GM23338 (cell line): ENCODE measurements around the gene SAAL1. TPM values are rescaled to one million over a fixed set of nuclear protein-coding genes. Genes with fewer than 3 reads are reported as not detected.
A peak's percentile ranks its signal among the peaks of the same experiment; 100 is the strongest.

Source experiments
- ATAC-seq: fragments of 200-7000 bp; cut with Tn5 transposase; 3 replicates; pipeline ENCODE4 v1.9.1; 2020
- DNase-seq: peaks from one replicate; pipeline ENCODE4 v3.0.0-alpha.2; 2015; ENCODE audit warnings: low spot score
- H2AFZ ChIP-seq: fragments of 200-600 bp; sonication (generic); 2 replicates; pipeline ENCODE4 v1.8.0; 2016; ENCODE audit warnings: antibody characterized with exemption, mild to moderate bottlenecking, moderate library complexity
- H3F3A ChIP-seq: fragments of 200-600 bp; sonication (generic); replicated peaks from 2 replicates; pipeline ENCODE4 v1.8.0; 2017; ENCODE audit warnings: antibody characterized with exemption, mixed run types, low read depth
- H3K27ac ChIP-seq: fragments of 200-600 bp; sonication (generic); 2 replicates; pipeline ENCODE4 v1.6.1; 2016; ENCODE audit warnings: low read depth
- H3K27me3 ChIP-seq: fragments of 200-600 bp; sonication (generic); 2 replicates; pipeline ENCODE4 v1.8.0; 2016; ENCODE audit warnings: mild to moderate bottlenecking, mixed run types, moderate library complexity; ENCODE audit not compliant: insufficient read depth
- H3K36me3 ChIP-seq: fragments of 200-600 bp; sonication (generic); 2 replicates; pipeline ENCODE4 v1.8.0; 2016; ENCODE audit warnings: mild to moderate bottlenecking; ENCODE audit not compliant: insufficient read depth
- H3K4me1 ChIP-seq: fragments of 200-600 bp; sonication (generic); 2 replicates; pipeline ENCODE4 v1.8.0; 2016; ENCODE audit warnings: mild to moderate bottlenecking, moderate library complexity; ENCODE audit not compliant: insufficient read depth
- H3K4me2 ChIP-seq: fragments of 200-600 bp; sonication (generic); 2 replicates; pipeline ENCODE4 v1.7.1; 2017; ENCODE audit warnings: mixed run types
- H3K4me3 ChIP-seq: fragments of 200-600 bp; sonication (generic); 2 replicates; pipeline ENCODE4 v1.6.1; 2016; ENCODE audit warnings: mixed run types
- H3K79me2 ChIP-seq: fragments of 200-600 bp; sonication (generic); replicated peaks from 2 replicates; pipeline ENCODE4 v1.8.0; 2017; ENCODE audit warnings: mild to moderate bottlenecking; ENCODE audit not compliant: insufficient read depth
- H3K9me2 ChIP-seq: fragments of 200-600 bp; sonication (generic); 2 replicates; pipeline ENCODE4 v1.8.0; 2017; ENCODE audit not compliant: insufficient read depth
- H4K20me1 ChIP-seq: fragments of 200-600 bp; sonication (generic); replicated peaks from 2 replicates; pipeline ENCODE4 v1.8.0; 2017; ENCODE audit warnings: mild to moderate bottlenecking; ENCODE audit not compliant: insufficient read depth
- H3K27ac Mint-ChIP-seq: 2 replicates; pipeline ENCODE4 v1.8.0; 2020; ENCODE audit warnings: inconsistent platforms, mild to moderate bottlenecking, moderate library complexity, mixed read lengths
- H3K27me3 Mint-ChIP-seq: 3 replicates; pipeline ENCODE4 v1.8.0; 2022; ENCODE audit warnings: low read depth, mild to moderate bottlenecking, moderate library complexity, mixed read lengths, inconsistent platforms; ENCODE audit not compliant: insufficient read depth, poor library complexity
- H3K36me3 Mint-ChIP-seq: 3 replicates; pipeline ENCODE4 v1.8.0; 2021; ENCODE audit warnings: low read depth, mild to moderate bottlenecking, inconsistent platforms, moderate library complexity, mixed read lengths
- H3K4me1 Mint-ChIP-seq: 3 replicates; pipeline ENCODE4 v1.8.0; 2020; ENCODE audit warnings: mild to moderate bottlenecking, inconsistent platforms, mixed read lengths
- H3K4me3 Mint-ChIP-seq: 3 replicates; pipeline ENCODE4 v1.8.0; 2021; ENCODE audit warnings: moderate library complexity, mild to moderate bottlenecking, inconsistent platforms, mixed read lengths
- H3K9me3 Mint-ChIP-seq: 3 replicates; pipeline ENCODE4 v1.8.0; 2020; ENCODE audit warnings: moderate library complexity, mild to moderate bottlenecking, inconsistent platforms, mixed read lengths
- CREB1 ChIP-seq: fragments of 250-450 bp; sonication (Bioruptor Pico); IDR thresholded peaks from 2 replicates; pipeline ENCODE4 v1.5.0; 2020; ENCODE audit warnings: low read depth, mild to moderate bottlenecking, moderate library complexity
- CTCF ChIP-seq, 2 experiments: fragments of 200-600 bp in 1 of 2; sonication (generic) in 1 of 2; conservative IDR thresholded peaks; 2 replicates each; pipeline versions ENCODE4 v1.5.1 to v1.6.1; 2016 to 2017; ENCODE audit warnings: antibody characterized with exemption in 2 of 2, low read depth in 2 of 2, mild to moderate bottlenecking in 2 of 2, moderate library complexity in 1 of 2
- EZH2 ChIP-seq: fragments of 200-600 bp; sonication (generic); IDR thresholded peaks from one replicate; pipeline ENCODE4 v1.8.0; 2017; ENCODE audit warnings: antibody characterized with exemption, mild to moderate bottlenecking, low read depth; ENCODE audit not compliant: unreplicated experiment
- EZH2phosphoT487 ChIP-seq: fragments of 200-600 bp; sonication (generic); IDR thresholded peaks from one replicate; pipeline ENCODE4 v1.8.1; 2018; ENCODE audit warnings: antibody characterized with exemption; ENCODE audit not compliant: unreplicated experiment
- JUNB ChIP-seq: IDR thresholded peaks from one replicate; pipeline ENCODE4 v1.6.1; 2016; ENCODE audit warnings: antibody characterized with exemption; ENCODE audit not compliant: unreplicated experiment
- NANOG ChIP-seq: IDR thresholded peaks from 2 replicates; pipeline ENCODE4 v1.6.1; 2016; ENCODE audit warnings: antibody characterized with exemption, borderline replicate concordance
- POLR2AphosphoS5 ChIP-seq: IDR thresholded peaks from 2 replicates; pipeline ENCODE4 v1.6.1; 2016; ENCODE audit warnings: antibody characterized with exemption, low read depth
- STAT1 ChIP-seq: IDR thresholded peaks from one replicate; pipeline ENCODE4 v1.6.1; 2016; ENCODE audit warnings: antibody characterized with exemption; ENCODE audit not compliant: unreplicated experiment
- ZNF114 ChIP-seq: fragments of 250-450 bp; sonication (Bioruptor Pico); IDR thresholded peaks from 2 replicates; pipeline ENCODE4 v1.5.0; 2020; ENCODE audit warnings: mild to moderate bottlenecking, moderate library complexity
- ZNF331 ChIP-seq: fragments of 250-450 bp; sonication (Bioruptor Pico); IDR thresholded peaks from 2 replicates; pipeline ENCODE4 v1.5.0; 2020; ENCODE audit warnings: low read depth, mild to moderate bottlenecking, moderate library complexity
- polyA plus RNA-seq: library from polyadenylated mRNA; unstranded; fragments of >200 nt; fragmentation: Nextera tagmentation; extraction: Ambion mirVana; gene quantifications from 2 replicates; pipeline ENCODE4 v1.2.1, GENCODE V29; 2016
- total RNA-seq: library from RNA; depleted of rRNA; stranded (reverse); fragments of >200 nt; shearing (Covaris generic); gene quantifications from 2 replicates; pipeline ENCODE4 v1.2.3, GENCODE V29; 2014
- TF ChIP-seq, protein P1 (sequence below): IDR thresholded peaks from 2 replicates; pipeline ENCODE4 v1.6.1; 2016; ENCODE audit warnings: antibody characterized with exemption
- TF ChIP-seq, protein P2 (sequence below): IDR thresholded peaks from one replicate; pipeline ENCODE4 v1.6.1; 2018; ENCODE audit warnings: antibody characterized with exemption; ENCODE audit not compliant: unreplicated experiment
- TF ChIP-seq, protein P3 (sequence below): fragments of 250-450 bp; sonication (Bioruptor Pico); IDR thresholded peaks from 2 replicates; pipeline ENCODE4 v1.5.0; 2020; ENCODE audit warnings: mild to moderate bottlenecking, moderate library complexity

The SAAL1 gene
- total and polyA plus RNA-seq, 2 experiments from 2014 or later: 45.9 to 61.0 TPM

DNA sequence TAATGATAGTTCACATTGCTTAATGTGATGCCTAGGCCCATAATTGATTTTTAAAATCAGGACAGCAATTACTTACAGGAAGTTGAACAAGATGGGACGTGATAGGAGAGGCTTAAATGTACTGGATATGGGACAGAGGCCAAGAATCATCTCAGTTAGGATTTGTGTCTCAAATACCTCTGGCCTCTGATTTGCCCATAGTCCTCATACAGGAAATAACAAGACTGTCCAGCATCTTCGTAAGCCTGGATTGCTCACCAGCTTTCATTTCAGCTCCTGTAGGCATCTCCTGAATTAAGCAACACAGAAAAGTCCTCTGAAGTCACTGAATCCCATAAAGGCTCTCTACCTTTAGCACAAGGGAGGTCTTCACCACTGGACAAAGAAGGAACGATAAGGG, 26.5 kb upstream of the SAAL1 start, which contains the start of gene MRGPRX3:
Gene MRGPRX3 (plus strand): TSS at position 231 of the 400 bp plus-strand sequence. CDS start 4,632 bp downstream, outside the sequence.
- Histone ChIP-seq H3K36me3 (no peaks in the 10 kb centered on the region), H3K4me1 (peaks cover 7% of the 10 kb centered on the region), H3K9me2 (0 out of 2 replicates have a peak, but pooled peaks cover 4% of the 10 kb centered on the region), H3F3A (no peaks in the 10 kb centered on the region), H3K27ac (no peak within 1 kb of the TSS), H2AFZ (peak within 1 kb of the TSS; percentile 72; the same call in 1 of the 2 replicates), H3K79me2 (no peaks in the 10 kb centered on the region), H3K27me3 (no peaks in the 10 kb centered on the region), H3K4me2 (no peak within 1 kb of the TSS), H4K20me1 (no peaks in the 10 kb centered on the region), H3K4me3 (no peak within 1 kb of the TSS)
- Mint-ChIP-seq H3K27me3 (peaks cover 11% of the 10 kb centered on the region), H3K9me3 (peaks cover 24% of the 10 kb centered on the region), H3K36me3 (no peaks in the 10 kb centered on the region), H3K27ac (no peak within 1 kb of the TSS), H3K4me3 (no peak within 1 kb of the TSS), H3K4me1 (peaks cover 14% of the 10 kb centered on the region)
- TF ChIP-seq CREB1 (CRISPR knock-in tag): no peak
- no peak for TF ChIP-seq JUNB
- TF ChIP-seq ZNF331 (CRISPR knock-in tag): no peak
- TF ChIP-seq, protein P1, sequence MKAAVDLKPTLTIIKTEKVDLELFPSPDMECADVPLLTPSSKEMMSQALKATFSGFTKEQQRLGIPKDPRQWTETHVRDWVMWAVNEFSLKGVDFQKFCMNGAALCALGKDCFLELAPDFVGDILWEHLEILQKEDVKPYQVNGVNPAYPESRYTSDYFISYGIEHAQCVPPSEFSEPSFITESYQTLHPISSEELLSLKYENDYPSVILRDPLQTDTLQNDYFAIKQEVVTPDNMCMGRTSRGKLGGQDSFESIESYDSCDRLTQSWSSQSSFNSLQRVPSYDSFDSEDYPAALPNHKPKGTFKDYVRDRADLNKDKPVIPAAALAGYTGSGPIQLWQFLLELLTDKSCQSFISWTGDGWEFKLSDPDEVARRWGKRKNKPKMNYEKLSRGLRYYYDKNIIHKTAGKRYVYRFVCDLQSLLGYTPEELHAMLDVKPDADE: no peak
- TF ChIP-seq STAT1: no peak
- no peak for TF ChIP-seq POLR2AphosphoS5
- TF ChIP-seq ZNF114 (CRISPR knock-in tag): no peak
- TF ChIP-seq, protein P2, sequence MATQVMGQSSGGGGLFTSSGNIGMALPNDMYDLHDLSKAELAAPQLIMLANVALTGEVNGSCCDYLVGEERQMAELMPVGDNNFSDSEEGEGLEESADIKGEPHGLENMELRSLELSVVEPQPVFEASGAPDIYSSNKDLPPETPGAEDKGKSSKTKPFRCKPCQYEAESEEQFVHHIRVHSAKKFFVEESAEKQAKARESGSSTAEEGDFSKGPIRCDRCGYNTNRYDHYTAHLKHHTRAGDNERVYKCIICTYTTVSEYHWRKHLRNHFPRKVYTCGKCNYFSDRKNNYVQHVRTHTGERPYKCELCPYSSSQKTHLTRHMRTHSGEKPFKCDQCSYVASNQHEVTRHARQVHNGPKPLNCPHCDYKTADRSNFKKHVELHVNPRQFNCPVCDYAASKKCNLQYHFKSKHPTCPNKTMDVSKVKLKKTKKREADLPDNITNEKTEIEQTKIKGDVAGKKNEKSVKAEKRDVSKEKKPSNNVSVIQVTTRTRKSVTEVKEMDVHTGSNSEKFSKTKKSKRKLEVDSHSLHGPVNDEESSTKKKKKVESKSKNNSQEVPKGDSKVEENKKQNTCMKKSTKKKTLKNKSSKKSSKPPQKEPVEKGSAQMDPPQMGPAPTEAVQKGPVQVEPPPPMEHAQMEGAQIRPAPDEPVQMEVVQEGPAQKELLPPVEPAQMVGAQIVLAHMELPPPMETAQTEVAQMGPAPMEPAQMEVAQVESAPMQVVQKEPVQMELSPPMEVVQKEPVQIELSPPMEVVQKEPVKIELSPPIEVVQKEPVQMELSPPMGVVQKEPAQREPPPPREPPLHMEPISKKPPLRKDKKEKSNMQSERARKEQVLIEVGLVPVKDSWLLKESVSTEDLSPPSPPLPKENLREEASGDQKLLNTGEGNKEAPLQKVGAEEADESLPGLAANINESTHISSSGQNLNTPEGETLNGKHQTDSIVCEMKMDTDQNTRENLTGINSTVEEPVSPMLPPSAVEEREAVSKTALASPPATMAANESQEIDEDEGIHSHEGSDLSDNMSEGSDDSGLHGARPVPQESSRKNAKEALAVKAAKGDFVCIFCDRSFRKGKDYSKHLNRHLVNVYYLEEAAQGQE: no peak
- no peak for TF ChIP-seq EZH2
- TF ChIP-seq EZH2phosphoT487: no peak
- no peak for TF ChIP-seq CTCF (conservative IDR thresholded peaks at IDR 0.05; ENCODE audit: low read depth in 2 of 2)
- TF ChIP-seq NANOG: no peak
- TF ChIP-seq, protein P3, sequence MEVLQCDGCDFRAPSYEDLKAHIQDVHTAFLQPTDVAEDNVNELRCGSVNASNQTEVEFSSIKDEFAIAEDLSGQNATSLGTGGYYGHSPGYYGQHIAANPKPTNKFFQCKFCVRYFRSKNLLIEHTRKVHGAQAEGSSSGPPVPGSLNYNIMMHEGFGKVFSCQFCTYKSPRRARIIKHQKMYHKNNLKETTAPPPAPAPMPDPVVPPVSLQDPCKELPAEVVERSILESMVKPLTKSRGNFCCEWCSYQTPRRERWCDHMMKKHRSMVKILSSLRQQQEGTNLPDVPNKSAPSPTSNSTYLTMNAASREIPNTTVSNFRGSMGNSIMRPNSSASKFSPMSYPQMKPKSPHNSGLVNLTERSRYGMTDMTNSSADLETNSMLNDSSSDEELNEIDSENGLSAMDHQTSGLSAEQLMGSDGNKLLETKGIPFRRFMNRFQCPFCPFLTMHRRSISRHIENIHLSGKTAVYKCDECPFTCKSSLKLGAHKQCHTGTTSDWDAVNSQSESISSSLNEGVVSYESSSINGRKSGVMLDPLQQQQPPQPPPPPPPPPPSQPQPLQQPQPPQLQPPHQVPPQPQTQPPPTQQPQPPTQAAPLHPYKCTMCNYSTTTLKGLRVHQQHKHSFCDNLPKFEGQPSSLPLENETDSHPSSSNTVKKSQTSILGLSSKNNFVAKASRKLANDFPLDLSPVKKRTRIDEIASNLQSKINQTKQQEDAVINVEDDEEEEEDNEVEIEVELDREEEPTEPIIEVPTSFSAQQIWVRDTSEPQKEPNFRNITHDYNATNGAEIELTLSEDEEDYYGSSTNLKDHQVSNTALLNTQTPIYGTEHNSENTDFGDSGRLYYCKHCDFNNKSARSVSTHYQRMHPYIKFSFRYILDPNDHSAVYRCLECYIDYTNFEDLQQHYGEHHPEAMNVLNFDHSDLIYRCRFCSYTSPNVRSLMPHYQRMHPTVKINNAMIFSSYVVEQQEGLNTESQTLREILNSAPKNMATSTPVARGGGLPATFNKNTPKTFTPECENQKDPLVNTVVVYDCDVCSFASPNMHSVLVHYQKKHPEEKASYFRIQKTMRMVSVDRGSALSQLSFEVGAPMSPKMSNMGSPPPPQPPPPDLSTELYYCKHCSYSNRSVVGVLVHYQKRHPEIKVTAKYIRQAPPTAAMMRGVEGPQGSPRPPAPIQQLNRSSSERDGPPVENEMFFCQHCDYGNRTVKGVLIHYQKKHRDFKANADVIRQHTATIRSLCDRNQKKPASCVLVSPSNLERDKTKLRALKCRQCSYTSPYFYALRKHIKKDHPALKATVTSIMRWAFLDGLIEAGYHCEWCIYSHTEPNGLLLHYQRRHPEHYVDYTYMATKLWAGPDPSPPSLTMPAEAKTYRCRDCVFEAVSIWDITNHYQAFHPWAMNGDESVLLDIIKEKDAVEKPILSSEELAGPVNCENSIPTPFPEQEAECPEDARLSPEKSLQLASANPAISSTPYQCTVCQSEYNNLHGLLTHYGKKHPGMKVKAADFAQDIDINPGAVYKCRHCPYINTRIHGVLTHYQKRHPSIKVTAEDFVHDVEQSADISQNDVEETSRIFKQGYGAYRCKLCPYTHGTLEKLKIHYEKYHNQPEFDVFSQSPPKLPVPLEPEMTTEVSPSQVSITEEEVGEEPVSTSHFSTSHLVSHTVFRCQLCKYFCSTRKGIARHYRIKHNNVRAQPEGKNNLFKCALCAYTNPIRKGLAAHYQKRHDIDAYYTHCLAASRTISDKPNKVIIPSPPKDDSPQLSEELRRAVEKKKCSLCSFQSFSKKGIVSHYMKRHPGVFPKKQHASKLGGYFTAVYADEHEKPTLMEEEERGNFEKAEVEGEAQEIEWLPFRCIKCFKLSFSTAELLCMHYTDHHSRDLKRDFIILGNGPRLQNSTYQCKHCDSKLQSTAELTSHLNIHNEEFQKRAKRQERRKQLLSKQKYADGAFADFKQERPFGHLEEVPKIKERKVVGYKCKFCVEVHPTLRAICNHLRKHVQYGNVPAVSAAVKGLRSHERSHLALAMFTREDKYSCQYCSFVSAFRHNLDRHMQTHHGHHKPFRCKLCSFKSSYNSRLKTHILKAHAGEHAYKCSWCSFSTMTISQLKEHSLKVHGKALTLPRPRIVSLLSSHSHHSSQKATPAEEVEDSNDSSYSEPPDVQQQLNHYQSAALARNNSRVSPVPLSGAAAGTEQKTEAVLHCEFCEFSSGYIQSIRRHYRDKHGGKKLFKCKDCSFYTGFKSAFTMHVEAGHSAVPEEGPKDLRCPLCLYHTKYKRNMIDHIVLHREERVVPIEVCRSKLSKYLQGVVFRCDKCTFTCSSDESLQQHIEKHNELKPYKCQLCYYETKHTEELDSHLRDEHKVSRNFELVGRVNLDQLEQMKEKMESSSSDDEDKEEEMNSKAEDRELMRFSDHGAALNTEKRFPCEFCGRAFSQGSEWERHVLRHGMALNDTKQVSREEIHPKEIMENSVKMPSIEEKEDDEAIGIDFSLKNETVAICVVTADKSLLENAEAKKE (CRISPR knock-in tag): no peak
- ATAC-seq (no peak), DNase-seq (no peak)
